GM21619 (cell line): ENCODE measurements around the gene DCTPP1.
A peak's percentile ranks its signal among the peaks of the same experiment; 100 is the strongest.
"Not testable (repeated sequence)": the region's sequence is repeated elsewhere in the genome, so short reads cannot be mapped to it uniquely, and the experiment has no call there.

ENCODE experiments used
- ATAC-seq: cut with Tn5 transposase; IDR thresholded peaks from one replicate; pipeline ENCODE4 v1.9.1; 2021; ENCODE audit not compliant: unreplicated experiment

DCTPP1 gene

DNA sequence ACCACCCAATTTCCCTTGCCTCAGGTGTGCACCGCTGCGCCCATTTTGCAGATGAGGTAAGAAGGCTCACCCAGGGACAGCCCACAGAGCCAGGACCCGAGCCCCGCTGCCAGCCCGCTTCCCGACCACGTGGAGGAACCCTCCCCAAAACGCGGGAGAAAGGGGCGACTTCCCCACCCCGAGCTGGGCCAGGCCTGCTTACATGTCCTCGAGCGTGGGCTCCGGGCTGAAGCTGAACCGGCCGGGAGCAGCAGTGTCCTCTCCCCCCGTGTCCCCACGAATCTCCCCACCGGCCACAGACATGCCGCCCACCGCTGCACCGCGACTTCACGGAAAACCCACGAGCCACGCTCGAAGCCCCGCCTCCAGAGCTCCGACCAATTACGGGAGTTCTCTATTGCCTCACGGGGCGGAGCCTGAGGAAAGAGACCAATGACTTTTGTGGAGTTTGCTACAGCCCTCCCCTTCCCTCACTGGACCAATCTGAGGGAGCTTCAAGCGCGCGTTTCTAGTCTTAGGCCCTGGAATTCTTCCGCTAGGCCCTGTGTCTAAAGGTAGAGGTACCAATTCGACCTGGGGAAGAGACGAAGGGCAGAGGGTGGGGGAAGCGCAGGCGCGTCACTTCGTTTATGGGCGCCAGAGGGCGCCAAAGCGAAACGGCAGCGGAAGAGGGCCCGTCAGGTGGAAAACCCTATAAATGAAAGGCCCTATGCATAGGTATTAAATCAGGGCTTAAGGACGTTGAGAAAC, at the start of gene DCTPP1:
TSS of gene DCTPP1 (minus strand) at position 353 of the 750 bp plus-strand sequence. CDS start at position 303, 50 bp downstream.
- peak; percentile 90 for ATAC-seq

DNA sequence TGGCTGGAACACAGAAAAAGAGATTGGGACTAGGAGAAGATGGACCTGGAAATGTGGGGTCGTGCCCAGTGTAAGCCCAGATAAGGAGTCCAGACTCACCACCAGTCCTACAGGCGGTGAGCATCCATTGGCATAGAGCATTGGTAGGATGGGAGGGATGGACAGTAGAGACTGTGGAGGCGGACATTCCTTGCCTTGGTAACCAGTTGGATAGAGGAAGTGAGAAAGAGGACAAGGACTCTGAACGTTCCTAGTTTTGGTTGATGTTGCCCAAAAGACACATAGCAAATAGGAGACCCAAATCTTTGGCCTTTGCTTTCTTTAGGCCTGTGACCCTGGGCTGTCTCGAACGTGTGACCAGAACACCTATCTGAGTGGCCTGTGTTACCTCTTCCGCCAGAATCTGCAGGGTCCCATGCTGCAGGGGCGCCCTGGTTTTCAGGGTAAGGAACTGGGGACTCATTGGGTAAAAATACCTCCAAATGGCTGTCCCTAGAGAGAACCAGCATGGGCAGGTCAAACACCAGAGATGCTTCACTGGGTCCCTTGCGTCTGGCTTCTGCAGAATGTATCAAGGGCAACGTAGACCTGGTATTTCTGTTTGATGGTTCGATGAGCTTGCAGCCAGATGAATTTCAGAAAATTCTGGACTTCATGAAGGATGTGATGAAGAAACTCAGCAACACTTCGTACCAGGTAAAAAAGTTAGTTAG, 49.1 kb upstream of the DCTPP1 start:
- no peak for ATAC-seq

DNA sequence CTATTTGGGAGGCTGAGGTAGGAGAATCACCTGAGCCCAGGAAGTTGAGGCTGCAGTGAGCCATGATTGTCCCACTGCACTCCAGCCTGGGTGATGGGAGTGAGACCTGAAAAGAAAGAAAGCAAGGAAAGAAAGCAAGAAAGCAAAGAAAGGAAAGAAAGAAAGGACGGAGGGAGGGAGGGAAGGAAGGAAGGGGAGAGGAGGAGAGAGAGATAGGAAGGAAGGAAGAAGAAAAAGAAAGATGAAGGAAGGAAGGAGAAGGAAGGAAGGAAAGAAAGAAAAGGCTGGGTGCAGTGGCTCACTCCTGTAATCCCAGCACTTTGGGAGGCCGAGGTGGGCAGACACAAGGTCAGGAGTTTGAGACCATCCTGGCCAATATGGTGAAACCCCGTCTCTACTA, 47.9 kb upstream of the DCTPP1 start:
- not testable (repeated sequence) for ATAC-seq

DNA sequence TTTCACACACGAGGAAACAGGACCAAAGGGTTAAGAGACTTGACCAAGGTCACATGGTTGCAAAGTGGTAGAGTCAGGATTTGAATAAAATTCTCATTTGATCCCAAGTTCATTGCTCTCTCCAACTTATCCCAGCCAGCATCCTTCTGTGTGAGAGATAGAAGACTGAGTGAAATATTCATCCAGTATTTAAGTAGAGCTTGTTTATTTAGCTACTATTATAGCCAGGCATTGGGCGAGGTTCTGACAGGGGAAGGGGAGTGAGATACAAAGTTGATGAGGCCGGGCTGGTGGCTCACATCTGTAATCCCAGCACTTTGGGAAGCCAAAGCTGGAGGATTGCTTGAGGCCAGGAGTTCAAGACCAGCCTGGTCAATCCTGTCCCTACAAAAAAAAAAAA, 47.2 kb upstream of the DCTPP1 start:
- no peak for ATAC-seq

DNA sequence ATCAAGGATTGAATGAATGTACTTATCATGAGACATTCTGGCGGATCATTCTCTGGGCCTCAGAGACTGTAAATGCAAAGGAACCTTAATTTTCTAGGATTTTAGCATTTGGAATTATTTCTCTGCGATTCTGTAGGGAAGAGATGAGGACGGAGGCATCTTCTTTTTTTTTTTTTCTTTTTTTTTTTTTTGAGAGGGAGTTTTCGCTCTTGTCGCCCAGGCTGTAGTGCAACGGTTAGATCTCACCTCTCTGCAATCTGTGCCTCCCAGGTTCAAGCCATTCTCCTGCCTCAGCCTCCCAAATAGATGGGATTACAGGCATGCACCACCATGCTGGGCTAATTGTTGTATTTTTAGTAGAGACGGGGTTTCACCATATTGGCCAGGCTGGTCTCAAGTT, 44.9 kb upstream of the DCTPP1 start:
- no peak for ATAC-seq

DNA sequence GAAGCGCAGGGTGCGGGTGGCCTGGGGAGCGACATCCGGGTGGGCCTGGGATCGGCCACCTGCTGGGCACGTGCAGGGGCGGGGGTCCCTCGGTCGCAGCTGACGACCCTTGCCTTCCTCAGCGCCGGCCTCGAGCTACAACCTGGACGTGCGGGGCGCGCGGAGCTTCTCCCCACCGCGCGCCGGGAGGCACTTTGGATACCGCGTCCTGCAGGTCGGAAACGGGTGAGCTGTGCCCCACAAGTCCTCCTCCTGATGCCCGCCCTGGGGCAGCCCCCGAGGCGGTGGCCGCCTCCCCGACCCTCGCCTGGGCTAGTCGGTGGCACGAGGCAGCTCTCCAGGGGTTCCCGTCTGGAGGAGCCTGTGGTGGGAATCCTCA, 44.2 kb upstream of the DCTPP1 start:
- no peak for ATAC-seq

DNA sequence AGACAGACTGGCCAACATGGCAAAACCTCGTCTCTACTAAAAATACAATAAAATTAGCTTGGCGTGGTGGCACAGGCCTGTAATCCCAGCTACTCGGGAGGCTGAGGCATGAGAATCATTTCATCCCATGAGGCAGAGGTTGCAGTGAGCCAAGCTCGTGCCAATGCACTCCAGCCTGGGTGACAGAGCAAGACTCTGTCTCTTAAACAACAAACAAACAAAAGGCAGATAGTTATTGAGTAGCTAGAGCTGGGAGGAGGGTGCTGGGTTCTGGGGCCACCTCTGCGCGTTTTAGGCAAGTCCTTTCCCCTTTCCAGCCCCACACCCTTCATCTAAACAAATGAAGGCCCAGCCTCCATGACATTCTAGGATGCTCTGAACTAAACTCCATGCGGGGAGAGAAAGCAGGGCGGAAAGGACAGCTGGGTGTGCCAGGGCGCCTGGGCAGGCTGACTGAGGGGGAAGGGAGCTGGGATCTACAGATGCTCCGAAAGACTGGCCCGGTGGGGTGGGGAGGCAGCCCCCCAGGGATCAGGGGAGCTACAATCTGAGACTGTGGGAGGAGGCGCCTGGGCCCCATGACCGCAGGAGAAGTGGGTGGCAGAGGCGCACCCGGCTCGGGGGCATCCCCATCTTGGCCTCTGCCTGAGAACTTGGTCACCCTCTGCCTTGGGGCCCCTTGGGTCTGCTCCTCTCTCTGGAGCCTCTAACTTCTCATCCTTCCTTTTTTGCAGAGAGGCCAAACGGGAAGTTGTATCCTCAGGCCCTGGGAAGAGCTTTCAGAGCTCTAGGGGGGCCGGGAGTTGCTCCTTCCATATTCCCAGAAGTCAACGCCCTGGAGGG, 43.6 kb upstream of the DCTPP1 start:
- ATAC-seq: peak; percentile 28

DNA sequence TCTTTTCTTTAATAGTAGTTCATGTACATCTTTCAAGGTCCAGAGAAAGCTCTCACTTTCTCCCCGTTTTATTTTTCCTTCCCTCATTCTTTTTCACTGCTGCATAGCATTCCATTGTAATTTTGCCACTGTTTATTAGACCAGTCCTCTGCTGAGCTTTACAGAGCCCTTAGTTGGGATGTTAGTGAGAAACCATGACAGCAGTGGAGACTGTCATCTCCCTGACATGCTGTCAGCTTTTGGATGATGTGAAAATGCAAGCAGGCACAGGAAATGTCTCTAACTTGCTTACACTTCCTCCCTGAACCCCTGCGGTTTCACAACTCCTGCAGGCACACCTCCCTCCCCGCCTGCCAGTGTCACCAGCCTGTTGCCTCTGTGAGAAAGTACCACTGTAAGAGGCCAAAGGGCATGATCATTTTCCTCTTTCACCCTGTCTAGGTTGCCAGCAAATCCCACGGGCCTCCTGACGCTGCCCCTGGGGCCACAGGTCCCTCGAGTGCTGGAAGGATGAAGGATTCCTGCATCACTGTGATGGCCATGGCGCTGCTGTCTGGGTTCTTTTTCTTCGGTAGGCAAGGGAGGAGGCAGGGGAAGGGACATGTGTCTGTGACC, 42.6 kb upstream of the DCTPP1 start, which contains the start of gene ITGAL:
TSS of gene ITGAL (plus strand) at position 415 of the 615 bp plus-strand sequence. CDS start at position 511, 96 bp downstream.
- peak; percentile 32 for ATAC-seq

DNA sequence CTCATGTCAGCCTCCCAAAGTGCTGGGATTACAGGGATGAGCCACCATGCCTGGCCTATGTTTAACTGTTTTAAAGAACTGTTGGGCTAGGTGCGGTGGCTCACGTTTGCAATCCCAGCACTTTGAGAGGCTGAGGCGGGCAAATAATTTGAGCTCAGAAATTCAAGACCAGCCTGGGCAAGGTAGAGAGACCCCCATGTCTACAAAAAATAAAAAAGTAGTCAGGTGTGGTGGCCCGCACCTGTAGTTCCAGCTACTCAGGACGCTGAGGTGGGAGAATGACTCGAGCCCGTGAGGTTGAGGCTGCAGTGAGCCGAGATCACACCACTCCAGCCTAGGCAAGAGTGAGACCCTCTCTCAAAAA, 40.8 kb upstream of the DCTPP1 start:
- no peak for ATAC-seq

DNA sequence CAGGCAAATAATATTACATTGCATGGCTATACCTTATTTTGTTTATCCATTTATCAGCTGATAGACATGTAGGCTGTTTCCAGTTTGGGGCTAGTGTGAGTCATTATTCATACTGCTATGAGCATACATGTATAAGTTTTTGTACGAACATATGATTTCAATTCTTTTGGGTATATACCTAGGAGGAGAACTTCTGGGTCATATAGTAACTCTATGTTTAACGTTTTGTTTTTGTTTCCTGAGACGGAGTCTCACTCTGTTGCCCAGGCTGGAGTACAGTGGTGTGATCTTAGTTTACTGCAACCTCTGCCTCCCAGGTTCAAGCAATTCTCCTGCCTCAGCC, 40.3 kb upstream of the DCTPP1 start:
- ATAC-seq: no peak

DNA sequence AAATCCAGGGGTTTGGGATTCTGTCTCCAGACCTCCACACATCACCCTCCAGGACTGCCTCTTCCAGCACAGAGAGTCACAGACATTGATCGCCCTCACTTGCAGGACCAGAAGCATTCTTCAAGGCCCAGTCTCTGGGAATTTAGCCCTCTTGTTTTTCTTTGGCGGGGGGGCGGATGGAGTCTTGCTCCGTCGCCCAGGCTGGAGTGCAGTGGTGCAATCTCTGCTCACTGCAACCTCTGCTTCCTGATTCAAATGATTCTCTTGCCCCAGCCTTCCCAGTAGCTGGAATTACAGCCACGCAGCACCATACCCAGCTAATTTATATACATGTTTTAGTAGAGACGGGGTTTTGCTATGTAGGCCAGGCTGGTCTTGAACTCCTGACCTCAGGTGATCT, 34.2 kb upstream of the DCTPP1 start:
- no peak for ATAC-seq

DNA sequence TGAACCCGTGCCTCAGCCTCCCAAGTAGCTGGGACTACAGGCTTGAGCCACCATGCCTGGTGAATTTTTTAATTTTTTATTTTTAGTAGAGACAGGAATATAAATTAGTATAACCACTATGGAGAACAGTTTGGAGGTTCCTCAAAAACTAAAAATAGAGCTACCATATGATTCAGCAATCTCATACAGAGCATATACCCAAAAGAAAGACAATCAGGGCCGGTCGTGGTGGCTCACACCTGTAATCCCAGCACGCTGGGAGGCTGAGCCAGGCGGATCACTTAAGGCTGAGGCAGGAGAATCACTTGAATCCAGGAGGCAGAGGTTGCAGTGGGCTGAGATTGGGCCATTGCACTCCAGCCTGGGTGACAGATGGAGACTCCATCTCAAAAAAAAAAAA, 31.6 kb upstream of the DCTPP1 start:
- not testable (repeated sequence) for ATAC-seq

DNA sequence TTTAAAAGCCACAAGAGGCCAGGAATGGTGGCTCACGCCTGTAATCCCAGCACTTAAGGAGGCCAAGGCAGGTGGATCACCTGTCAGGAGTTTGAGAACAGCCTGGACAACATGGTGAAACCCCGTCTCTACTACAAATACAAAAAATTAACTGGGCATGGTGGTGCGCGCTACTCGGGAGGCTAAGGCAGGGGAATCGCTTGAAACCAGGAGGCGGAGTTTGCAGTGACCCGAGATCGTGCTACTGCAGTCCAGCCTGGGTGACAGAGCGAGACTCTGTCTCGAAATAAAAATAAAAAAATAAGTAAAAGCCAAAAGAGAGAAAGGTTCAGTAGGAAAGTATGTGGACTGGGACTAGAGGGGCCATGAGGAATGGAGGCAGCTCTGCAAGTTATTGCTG, 29.6 kb upstream of the DCTPP1 start:
- no peak for ATAC-seq

DNA sequence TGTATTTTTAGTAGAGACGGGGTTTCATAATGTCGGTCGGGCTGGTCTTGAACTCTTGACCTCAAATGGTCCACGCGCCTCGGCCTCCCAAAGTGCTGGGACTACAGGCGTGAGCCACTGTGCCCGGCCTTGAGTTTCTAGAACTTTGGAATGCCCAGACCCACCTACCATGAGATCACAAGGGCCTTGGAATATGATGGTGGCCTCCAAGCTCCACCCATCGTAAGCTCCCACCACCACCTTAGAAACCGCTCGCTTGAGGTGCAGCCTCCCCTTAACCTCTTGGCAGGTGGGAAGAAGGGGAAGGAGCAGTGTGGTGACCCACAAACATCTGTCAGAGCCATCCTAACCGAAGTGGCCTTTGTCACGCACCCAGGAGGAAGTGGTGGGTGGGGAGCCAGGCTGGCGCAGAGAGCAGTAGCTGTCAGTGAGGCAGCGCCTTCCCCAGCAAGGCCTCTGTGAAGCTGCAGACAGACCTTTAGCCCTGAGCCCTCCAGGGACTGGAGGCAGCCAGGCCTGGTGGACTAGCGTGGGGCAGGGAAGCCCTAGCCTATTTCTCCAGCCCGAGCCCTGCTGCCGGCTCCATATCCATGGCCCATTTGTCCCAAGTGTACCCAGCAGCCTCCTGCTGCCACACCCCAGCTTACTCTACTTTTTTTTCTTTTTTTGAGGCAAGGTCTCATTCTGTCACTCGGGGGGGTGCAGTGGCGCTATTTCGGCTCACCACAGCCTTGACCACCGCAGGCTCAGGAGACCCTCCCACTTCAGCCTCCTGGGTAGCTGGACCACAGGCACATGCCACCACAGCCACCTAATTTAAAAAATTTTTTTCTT, 28.9 kb upstream of the DCTPP1 start:
- peak; percentile 73 for ATAC-seq

DNA sequence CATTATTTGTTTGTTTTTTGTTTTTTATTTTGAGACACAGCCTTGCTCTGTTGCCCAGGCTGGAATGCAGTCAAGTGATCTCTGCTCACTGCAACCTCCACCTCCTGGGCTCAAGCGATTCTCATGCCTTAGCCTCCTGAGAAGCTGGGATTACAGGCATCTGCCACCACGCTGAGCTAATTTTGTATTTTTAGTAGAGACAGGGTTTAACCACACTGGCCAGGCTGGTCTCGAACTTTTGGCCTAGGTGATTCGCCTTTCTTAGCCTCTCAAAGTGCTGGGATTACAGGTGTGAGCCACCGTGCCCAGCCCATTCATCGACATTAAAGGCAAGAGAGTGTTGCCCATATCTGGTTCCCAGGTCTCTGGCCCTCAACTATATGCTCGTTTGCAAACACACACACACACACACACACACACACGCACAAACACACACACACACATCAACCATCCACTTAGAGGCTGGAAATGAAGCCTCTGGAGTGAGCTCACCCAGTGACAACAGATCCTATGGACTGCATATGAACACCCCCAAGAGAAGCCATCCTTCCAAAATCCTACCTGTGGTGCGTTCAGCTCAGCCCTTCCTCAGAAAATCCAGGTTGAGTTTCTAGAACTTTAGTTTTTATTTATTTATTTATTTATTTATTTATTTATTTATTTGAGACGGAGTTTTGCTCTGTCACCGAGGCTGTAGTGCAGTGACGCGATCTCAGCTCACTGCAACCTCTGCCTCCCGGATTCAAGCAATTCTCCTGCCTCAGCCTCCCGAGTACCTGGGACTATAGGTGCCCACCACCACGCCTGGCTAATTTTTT, 28.1 kb upstream of the DCTPP1 start:
- ATAC-seq: no peak

DNA sequence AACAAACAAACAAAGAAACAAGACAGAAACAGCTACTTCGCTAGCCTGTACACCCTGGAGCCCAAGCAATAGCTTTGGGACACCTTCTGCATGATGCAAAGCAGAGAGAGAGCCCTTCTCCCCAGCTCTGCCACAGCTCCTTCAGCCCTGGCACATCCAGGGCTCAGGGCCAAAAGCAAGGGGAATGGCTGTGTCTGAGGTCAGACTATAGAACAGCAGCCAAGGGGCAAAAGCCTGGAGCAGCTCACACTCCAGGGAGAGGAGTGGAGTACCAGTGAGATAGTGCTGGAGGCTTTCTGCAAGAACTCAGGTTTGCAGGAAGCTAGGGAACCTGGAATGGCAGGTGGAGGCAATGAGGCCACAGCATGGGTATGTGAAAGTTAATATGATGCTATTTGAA, 27.4 kb upstream of the DCTPP1 start:
- no peak for ATAC-seq

DNA sequence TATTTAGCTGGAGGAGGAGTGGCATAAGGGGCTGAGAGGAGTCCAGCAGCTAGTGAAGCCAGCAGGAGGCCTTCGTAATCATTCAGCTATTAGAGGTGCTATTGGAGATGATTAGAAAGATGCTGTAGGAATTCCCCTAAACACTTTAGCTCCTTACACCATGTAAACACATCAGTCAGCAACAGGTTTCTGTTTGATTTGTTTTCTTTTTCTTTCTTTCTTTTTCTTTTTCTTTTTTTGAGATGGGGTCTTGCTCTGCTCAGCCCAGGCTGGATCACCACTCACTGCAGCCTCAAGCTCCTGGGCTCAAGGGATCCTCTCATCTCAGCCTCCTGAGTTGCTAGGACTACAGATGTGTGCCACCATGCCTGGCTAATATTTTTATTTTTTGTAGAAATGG, 26.5 kb upstream of the DCTPP1 start:
- no peak for ATAC-seq

DNA sequence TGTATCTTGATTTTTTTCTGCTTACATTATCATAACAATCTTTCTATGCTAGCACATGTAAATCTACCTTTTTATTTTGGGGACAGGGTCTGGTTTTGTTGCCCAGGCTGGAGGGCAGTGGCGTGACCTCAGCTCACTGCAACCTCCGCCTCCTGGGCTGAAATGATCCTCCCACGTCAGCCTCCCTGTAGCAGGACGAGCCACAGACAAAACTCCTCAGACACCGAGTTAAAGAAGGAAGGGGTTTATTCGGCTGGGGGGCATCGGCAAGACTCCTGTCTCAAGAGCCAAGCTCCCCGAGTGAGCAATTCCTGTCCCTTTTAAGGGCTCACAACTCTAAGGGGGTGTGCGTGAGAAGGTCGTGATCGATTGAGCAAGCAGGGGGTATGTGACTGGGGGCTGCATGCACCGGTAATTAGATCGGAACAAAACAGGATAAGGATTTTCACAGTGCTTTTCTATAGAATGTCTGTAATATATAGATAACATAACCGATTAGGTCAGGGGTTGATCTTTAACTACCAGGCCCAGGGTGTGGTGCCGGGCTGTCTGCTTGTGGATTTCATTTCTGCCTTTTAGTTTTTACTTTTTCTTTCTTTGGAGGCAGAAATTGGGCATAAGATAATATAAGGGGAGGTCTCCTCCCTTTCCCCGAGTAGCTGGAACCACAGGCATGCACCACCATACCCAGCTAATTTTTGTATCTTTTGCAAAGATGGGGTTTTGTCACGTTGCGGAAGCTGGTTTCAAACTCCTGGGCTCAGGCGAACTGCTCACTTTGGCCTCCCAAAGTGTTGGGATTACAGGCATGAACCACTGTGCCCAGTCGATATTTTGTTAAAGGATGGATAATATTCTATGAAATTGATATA, 23.1 kb upstream of the DCTPP1 start:
- not testable (repeated sequence) for ATAC-seq

DNA sequence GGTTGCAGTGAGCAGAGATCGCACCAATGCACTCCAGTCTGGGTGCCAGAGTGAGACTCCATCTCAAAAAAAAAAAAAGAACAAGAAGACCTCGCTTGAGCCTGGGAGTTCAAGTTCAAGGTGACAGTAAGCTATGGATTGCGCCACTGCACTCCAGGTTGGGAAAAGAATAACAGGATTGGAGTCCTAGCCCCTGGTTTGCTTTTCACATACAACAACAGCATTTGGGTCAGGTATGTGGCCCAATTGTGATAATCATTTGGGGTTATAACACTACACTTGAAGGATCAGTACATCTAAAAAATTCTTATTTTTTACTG, 19.2 kb upstream of the DCTPP1 start:
- ATAC-seq: no peak
